GM12878 (cell line): ENCODE measurements around the gene PRSS57.

Experiments
- CEBPB ChIP-seq, 2 experiments: fragments of 150-350 bp in 1 of 2; IDR thresholded peaks; 2 replicates each; pipeline ENCODE4 v1.6.1; 2012 to 2014; ENCODE audit warnings: low read depth in 2 of 2, low read length in 2 of 2, borderline replicate concordance in 1 of 2, inconsistent platforms in 1 of 2
- JUNB ChIP-seq: IDR thresholded peaks from 2 replicates; pipeline ENCODE4 v1.6.1; 2016; ENCODE audit warnings: antibody characterized with exemption, mild to moderate bottlenecking
- SRF ChIP-seq, 2 experiments: IDR thresholded peaks; 2 replicates each; pipeline ENCODE4 v1.6.1; 2011; ENCODE audit warnings: low read depth in 2 of 2, low read length in 2 of 2, mild to moderate bottlenecking in 1 of 2, moderate library complexity in 1 of 2
- TF ChIP-seq, protein P1 (sequence below), 3 experiments: IDR thresholded peaks in 2 of 3; conservative IDR thresholded peaks in 1 of 3; 2 replicates each; pipeline ENCODE4 v1.5.1; 2011; ENCODE audit warnings: low read depth in 3 of 3, low read length in 3 of 3, mild to moderate bottlenecking in 3 of 3, control low read depth in 2 of 3, moderate library complexity in 2 of 3, inconsistent platforms in 1 of 3, mixed read lengths in 1 of 3; ENCODE audit not compliant: control insufficient read depth in 2 of 3, insufficient read depth in 1 of 3; ENCODE audit errors: extremely low read depth in 1 of 3
- TF ChIP-seq, protein P2 (sequence below): IDR thresholded peaks from 2 replicates; pipeline ENCODE4 v1.6.1; 2011; ENCODE audit warnings: borderline replicate concordance, low read depth, mild to moderate bottlenecking, moderate library complexity, mixed read lengths, low read length; ENCODE audit not compliant: insufficient read depth; ENCODE audit errors: extremely low read length
- TF ChIP-seq, protein P3 (sequence below): fragments of 450-650 bp; IDR thresholded peaks from 2 replicates; pipeline ENCODE4 v1.6.1; 2017; ENCODE audit warnings: mild to moderate bottlenecking
- TF ChIP-seq, protein P4 (sequence below): IDR thresholded peaks from 2 replicates; pipeline ENCODE4 v1.6.1; 2012; ENCODE audit warnings: mild to moderate bottlenecking, low read depth, low read length

DNA sequence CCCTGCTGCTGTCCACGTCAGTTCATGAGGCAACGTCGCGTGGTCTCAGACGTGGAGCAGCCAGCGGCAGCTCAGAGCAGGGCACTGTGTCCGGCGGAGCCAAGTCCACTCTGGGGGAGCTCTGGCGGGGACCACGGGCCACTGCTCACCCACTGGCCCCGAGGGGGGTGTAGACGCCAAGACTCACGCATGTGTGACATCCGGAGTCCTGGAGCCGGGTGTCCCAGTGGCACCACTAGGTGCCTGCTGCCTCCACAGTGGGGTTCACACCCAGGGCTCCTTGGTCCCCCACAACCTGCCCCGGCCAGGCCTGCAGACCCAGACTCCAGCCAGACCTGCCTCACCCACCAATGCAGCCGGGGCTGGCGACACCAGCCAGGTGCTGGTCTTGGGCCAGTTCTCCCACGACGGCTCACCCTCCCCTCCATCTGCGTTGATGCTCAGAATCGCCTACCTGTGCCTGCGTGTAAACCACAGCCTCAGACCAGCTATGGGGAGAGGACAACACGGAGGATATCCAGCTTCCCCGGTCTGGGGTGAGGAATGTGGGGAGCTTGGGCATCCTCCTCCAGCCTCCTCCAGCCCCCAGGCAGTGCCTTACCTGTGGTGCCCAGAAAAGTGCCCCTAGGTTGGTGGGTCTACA lies 12.5 kb downstream of the PRSS57 start:
- TF ChIP-seq, protein P1, sequence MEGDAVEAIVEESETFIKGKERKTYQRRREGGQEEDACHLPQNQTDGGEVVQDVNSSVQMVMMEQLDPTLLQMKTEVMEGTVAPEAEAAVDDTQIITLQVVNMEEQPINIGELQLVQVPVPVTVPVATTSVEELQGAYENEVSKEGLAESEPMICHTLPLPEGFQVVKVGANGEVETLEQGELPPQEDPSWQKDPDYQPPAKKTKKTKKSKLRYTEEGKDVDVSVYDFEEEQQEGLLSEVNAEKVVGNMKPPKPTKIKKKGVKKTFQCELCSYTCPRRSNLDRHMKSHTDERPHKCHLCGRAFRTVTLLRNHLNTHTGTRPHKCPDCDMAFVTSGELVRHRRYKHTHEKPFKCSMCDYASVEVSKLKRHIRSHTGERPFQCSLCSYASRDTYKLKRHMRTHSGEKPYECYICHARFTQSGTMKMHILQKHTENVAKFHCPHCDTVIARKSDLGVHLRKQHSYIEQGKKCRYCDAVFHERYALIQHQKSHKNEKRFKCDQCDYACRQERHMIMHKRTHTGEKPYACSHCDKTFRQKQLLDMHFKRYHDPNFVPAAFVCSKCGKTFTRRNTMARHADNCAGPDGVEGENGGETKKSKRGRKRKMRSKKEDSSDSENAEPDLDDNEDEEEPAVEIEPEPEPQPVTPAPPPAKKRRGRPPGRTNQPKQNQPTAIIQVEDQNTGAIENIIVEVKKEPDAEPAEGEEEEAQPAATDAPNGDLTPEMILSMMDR (IDR thresholded peaks at IDR 0.05 in 2 of 3, conservative IDR thresholded peaks at IDR 0.05 in 1 of 3; ENCODE audit: control insufficient read depth in 2 of 3, extremely low read depth in 1 of 3, insufficient read depth in 1 of 3, low read depth in 3 of 3, low read length in 3 of 3): no peak
- TF ChIP-seq, protein P2, sequence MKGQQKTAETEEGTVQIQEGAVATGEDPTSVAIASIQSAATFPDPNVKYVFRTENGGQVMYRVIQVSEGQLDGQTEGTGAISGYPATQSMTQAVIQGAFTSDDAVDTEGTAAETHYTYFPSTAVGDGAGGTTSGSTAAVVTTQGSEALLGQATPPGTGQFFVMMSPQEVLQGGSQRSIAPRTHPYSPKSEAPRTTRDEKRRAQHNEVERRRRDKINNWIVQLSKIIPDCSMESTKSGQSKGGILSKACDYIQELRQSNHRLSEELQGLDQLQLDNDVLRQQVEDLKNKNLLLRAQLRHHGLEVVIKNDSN: no peak
- TF ChIP-seq, protein P3, sequence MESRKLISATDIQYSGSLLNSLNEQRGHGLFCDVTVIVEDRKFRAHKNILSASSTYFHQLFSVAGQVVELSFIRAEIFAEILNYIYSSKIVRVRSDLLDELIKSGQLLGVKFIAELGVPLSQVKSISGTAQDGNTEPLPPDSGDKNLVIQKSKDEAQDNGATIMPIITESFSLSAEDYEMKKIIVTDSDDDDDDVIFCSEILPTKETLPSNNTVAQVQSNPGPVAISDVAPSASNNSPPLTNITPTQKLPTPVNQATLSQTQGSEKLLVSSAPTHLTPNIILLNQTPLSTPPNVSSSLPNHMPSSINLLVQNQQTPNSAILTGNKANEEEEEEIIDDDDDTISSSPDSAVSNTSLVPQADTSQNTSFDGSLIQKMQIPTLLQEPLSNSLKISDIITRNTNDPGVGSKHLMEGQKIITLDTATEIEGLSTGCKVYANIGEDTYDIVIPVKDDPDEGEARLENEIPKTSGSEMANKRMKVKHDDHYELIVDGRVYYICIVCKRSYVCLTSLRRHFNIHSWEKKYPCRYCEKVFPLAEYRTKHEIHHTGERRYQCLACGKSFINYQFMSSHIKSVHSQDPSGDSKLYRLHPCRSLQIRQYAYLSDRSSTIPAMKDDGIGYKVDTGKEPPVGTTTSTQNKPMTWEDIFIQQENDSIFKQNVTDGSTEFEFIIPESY: no peak
- TF ChIP-seq JUNB: no peak
- no peak for TF ChIP-seq CEBPB (IDR thresholded peaks at IDR 0.05; ENCODE audit: borderline replicate concordance in 1 of 2, low read depth in 2 of 2, low read length in 2 of 2)
- TF ChIP-seq, protein P4, sequence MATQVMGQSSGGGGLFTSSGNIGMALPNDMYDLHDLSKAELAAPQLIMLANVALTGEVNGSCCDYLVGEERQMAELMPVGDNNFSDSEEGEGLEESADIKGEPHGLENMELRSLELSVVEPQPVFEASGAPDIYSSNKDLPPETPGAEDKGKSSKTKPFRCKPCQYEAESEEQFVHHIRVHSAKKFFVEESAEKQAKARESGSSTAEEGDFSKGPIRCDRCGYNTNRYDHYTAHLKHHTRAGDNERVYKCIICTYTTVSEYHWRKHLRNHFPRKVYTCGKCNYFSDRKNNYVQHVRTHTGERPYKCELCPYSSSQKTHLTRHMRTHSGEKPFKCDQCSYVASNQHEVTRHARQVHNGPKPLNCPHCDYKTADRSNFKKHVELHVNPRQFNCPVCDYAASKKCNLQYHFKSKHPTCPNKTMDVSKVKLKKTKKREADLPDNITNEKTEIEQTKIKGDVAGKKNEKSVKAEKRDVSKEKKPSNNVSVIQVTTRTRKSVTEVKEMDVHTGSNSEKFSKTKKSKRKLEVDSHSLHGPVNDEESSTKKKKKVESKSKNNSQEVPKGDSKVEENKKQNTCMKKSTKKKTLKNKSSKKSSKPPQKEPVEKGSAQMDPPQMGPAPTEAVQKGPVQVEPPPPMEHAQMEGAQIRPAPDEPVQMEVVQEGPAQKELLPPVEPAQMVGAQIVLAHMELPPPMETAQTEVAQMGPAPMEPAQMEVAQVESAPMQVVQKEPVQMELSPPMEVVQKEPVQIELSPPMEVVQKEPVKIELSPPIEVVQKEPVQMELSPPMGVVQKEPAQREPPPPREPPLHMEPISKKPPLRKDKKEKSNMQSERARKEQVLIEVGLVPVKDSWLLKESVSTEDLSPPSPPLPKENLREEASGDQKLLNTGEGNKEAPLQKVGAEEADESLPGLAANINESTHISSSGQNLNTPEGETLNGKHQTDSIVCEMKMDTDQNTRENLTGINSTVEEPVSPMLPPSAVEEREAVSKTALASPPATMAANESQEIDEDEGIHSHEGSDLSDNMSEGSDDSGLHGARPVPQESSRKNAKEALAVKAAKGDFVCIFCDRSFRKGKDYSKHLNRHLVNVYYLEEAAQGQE: no peak
- no peak for TF ChIP-seq SRF (IDR thresholded peaks at IDR 0.05; ENCODE audit: low read depth in 2 of 2, low read length in 2 of 2)
